ENCODE results near the gene RALGPS2. TPM values are rescaled to one million over a fixed set of nuclear protein-coding genes. Genes with fewer than 3 reads are reported as not detected.

RALGPS2 gene
- total RNA-seq, 1 donor from 2014 or later, result 78.7 TPM

- no peak for DNase-seq (ENCODE audit: low spot score)
- no peaks in the 10 kb centered on the region for H3K79me2 ChIP-seq (ENCODE audit: low read depth)
- H3K36me3 ChIP-seq, result no peaks in the 10 kb centered on the region
- no peaks in the 10 kb centered on the region for H4K20me1 ChIP-seq (ENCODE audit: low read depth)
- Mint-ChIP-seq H3K27ac (peak overlapping the region; percentile 53), H3K9me3 (peaks cover 5% of the 10 kb centered on the region), H3K27me3 (ENCODE audit: insufficient read depth, low read depth) (peaks cover 5% of the 10 kb centered on the region), H3K4me1 (peaks cover 6% of the 10 kb centered on the region), H3K36me3 (no peaks in the 10 kb centered on the region), H3K4me3 (no peak overlapping the region)
- no peak overlapping the region for H3K9ac ChIP-seq
- no peaks in the 10 kb centered on the region for H3F3A ChIP-seq (ENCODE audit: low read depth)
- no peaks in the 10 kb centered on the region for H3K9me3 ChIP-seq (ENCODE audit: low read depth)
- no peaks in the 10 kb centered on the region for H3K4me1 ChIP-seq
- no peak overlapping the region for H3K27ac ChIP-seq
- H3K4me2 ChIP-seq, result no peak overlapping the region
- H3K4me3 ChIP-seq, result no peak overlapping the region
- TF ChIP-seq EZH2 (IDR thresholded peaks at IDR 0.05) (no peak), EZH2phosphoT487 (IDR thresholded peaks at IDR 0.05) (no peak)
- TF ChIP-seq, protein P1, sequence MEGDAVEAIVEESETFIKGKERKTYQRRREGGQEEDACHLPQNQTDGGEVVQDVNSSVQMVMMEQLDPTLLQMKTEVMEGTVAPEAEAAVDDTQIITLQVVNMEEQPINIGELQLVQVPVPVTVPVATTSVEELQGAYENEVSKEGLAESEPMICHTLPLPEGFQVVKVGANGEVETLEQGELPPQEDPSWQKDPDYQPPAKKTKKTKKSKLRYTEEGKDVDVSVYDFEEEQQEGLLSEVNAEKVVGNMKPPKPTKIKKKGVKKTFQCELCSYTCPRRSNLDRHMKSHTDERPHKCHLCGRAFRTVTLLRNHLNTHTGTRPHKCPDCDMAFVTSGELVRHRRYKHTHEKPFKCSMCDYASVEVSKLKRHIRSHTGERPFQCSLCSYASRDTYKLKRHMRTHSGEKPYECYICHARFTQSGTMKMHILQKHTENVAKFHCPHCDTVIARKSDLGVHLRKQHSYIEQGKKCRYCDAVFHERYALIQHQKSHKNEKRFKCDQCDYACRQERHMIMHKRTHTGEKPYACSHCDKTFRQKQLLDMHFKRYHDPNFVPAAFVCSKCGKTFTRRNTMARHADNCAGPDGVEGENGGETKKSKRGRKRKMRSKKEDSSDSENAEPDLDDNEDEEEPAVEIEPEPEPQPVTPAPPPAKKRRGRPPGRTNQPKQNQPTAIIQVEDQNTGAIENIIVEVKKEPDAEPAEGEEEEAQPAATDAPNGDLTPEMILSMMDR (IDR thresholded peaks at IDR 0.05), result no peak
- no peaks in the 10 kb centered on the region for H3K27me3 ChIP-seq
- peak overlapping the region; percentile 26 for H2AFZ ChIP-seq (replicated peaks)
Measured at GRCh38 chr1:178962853-178963711, 238.0 kb downstream of the RALGPS2 start.

DNA sequence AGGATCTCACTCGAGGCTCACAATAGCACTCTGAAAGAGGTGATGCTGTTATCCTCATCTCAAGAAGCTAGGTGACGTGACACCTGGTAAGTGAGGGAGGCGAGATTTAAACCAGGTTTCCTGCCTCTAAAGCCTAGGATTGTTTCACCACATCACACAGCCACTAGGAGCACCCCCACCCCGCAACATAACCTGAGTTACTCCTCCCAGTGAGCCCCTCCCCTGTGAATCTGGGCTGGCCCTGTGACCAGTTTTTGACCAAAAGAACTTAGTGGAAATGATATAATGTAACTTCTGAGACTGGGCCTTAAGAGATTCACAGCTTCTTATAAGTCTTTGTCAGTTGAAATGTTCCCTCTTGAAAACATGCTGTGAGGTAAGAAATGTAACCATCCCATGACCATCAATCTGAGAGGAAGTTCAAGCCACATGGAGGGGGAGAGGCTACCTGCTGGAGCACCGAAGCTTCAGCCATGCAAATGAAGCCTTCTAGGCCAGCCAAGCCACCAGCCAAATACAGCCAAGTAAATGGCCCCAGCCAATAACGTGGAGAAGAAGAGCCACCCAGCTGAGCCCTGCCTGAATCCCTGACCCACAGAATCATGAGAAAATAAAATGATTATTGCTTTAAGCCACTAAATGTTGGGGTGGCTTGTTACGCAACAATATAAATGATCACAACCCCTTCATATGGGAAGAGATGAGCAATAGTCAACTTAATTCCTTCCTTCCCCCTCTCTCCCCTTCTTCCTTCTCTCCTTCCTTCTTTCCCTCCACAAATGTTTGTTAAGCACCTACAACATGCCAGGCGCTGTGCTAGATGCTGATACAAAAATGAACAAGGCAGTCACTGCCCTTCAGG lies 239.7 kb downstream of the RALGPS2 start:
- Mint-ChIP-seq H3K4me3 (no peak overlapping the region), H3K27ac (no peak overlapping the region), H3K36me3 (no peaks in the 10 kb centered on the region)

DNA sequence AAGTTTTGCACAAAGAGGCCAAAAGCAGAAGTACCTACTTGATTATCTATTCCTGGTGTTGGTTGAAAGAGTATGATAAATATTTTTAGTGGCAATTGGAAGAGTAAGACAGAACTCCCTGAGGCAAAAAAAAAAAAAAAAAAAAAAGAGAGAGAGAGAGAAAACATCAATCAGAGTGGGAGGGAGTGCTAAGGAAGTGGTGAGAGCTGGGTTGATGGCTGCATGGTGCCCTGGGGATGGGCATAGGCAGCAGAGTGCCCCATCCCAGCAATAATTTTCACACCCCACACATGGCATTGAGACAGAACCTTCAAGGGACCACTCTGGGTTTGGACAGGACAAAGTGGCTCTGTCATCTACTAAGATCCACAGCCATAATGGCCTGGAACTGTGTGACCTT lies 241.3 kb downstream of the RALGPS2 start:
- Mint-ChIP-seq H3K4me3 (no peak overlapping the region), H3K9me3 (peaks cover 8% of the 10 kb centered on the region), H3K27me3 (ENCODE audit: insufficient read depth, low read depth) (peaks cover 4% of the 10 kb centered on the region), H3K27ac (no peak overlapping the region), H3K36me3 (no peaks in the 10 kb centered on the region), H3K4me1 (peaks cover 6% of the 10 kb centered on the region)
- Histone ChIP-seq H4K20me1 (ENCODE audit: low read depth) (no peaks in the 10 kb centered on the region), H3K4me1 (no peaks in the 10 kb centered on the region), H3K4me2 (no peak overlapping the region), H3K9me3 (ENCODE audit: low read depth) (no peaks in the 10 kb centered on the region), H3F3A (ENCODE audit: low read depth) (no peaks in the 10 kb centered on the region), H3K4me3 (no peak overlapping the region), H2AFZ (replicated peaks) (no peak overlapping the region), H3K36me3 (no peaks in the 10 kb centered on the region), H3K79me2 (ENCODE audit: low read depth) (no peaks in the 10 kb centered on the region), H3K27ac (no peak overlapping the region), H3K27me3 (no peaks in the 10 kb centered on the region), H3K9ac (no peak overlapping the region)
- no peak for DNase-seq (ENCODE audit: low spot score)
- TF ChIP-seq, protein P1 (IDR thresholded peaks at IDR 0.05), result no peak
- no peak for TF ChIP-seq EZH2 (IDR thresholded peaks at IDR 0.05)

More for the DNA sequence above, 239.7 kb downstream of the RALGPS2 start:
- H3K9me3 Mint-ChIP-seq, result peaks cover 5% of the 10 kb centered on the region
- Histone ChIP-seq H3K4me1 (no peaks in the 10 kb centered on the region), H3K9ac (no peak overlapping the region), H3K4me2 (no peak overlapping the region), H3K9me3 (ENCODE audit: low read depth) (no peaks in the 10 kb centered on the region), H3K27me3 (no peaks in the 10 kb centered on the region), H3F3A (ENCODE audit: low read depth) (no peaks in the 10 kb centered on the region), H3K27ac (no peak overlapping the region), H4K20me1 (ENCODE audit: low read depth) (no peaks in the 10 kb centered on the region), H2AFZ (replicated peaks) (no peak overlapping the region), H3K4me3 (no peak overlapping the region), H3K79me2 (ENCODE audit: low read depth) (no peaks in the 10 kb centered on the region), H3K36me3 (no peaks in the 10 kb centered on the region)
- no peak for DNase-seq (ENCODE audit: low spot score)
- H3K4me1 Mint-ChIP-seq, result peaks cover 6% of the 10 kb centered on the region
- TF ChIP-seq EZH2phosphoT487 (IDR thresholded peaks at IDR 0.05), result no peak
- TF ChIP-seq, protein P1 (IDR thresholded peaks at IDR 0.05), result no peak
- peaks cover 7% of the 10 kb centered on the region for H3K27me3 Mint-ChIP-seq (ENCODE audit: insufficient read depth, low read depth)

Measured in neural progenitor cell (in vitro differentiated cells).